IPS-18c (cell line): ENCODE results near the gene ZSWIM6.

Experiments used
- H3K4me3 ChIP-seq: 2 replicates; pipeline ENCODE4 v1.7.0; 2013; ENCODE audit warnings: low read depth, mild to moderate bottlenecking, low read length, moderate library complexity; ENCODE audit not compliant: insufficient read depth
- H3K9me3 ChIP-seq: one replicate; pipeline ENCODE4 v1.6.1; 2013; ENCODE audit warnings: mild to moderate bottlenecking, low read length, moderate library complexity; ENCODE audit not compliant: control insufficient read depth, insufficient read depth

The ZSWIM6 gene

GRCh38 chr5:61570767-61571166 lies 238.7 kb downstream of the ZSWIM6 start:
- H3K4me3 ChIP-seq: no peak overlapping the region

GRCh38 chr5:61572959-61573358 lies 240.9 kb downstream of the ZSWIM6 start:
- H3K9me3 ChIP-seq: no peaks in the 10 kb centered on the region
- no peak overlapping the region for H3K4me3 ChIP-seq

More at GRCh38 chr5:61570767-61571166, 238.7 kb downstream of the ZSWIM6 start:
- H3K9me3 ChIP-seq: no peaks in the 10 kb centered on the region

DNA sequence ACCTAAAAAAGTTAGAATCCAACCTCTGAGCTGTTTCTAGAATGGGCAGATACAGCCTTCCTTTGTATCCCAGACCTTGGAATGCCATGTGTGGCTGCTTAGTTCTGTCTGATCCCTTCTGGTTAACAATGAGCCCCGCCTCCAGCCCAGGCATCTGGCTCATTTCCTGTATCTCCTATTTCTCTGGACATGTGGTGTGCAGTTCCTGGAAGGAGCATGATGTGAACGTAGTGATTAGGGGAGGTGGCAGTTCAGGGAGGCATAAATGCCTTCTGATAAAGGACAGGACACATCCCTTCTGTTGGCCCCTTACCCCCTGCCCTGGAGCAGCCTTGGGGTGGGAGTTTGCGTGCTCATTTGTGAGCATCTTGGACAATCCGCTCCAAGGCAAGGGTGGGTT lies 243.0 kb downstream of the ZSWIM6 start:
- no peak overlapping the region for H3K4me3 ChIP-seq
- H3K9me3 ChIP-seq: no peaks in the 10 kb centered on the region

DNA sequence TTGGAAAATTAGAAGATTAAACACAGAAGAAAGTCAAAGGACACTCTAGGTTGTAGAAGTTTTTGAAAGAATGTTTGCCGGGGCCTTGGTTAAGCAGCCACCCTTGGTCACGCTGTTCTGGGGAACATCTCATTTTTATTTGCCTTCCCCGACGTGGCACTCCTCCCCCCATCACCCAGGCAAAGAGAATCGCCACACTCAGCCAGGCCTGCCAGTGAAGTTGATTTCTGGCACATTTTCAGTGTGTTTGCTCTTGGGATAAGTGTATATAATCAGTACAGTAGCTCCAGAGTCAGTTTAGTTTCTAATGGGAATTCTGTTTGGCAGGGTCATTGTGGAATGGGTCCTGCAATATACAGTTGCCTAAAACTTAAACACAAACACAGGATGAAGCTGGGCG lies 243.5 kb downstream of the ZSWIM6 start:
- Histone ChIP-seq H3K9me3 (no peaks in the 10 kb centered on the region), H3K4me3 (no peak overlapping the region)

DNA sequence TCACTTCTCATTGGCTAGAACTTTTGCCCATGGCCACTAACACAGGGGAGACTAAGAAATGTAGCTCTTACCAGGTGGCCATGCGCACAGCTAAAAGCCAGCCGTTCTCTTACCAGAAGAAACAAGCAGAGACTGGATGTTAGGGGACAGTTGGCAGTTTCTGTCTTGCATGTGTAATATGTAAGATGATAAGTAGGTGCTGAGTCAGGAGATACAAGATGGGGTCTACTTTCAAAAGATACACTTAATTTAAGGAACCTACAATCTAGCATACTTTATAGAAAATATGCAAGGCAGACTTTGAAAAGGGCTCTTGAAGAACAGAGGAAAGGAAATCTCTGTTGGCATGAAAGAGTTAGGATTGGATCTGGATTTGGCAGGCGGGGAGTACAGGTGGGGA lies 244.5 kb downstream of the ZSWIM6 start:
- H3K9me3 ChIP-seq: no peaks in the 10 kb centered on the region
- H3K4me3 ChIP-seq: no peak overlapping the region

DNA sequence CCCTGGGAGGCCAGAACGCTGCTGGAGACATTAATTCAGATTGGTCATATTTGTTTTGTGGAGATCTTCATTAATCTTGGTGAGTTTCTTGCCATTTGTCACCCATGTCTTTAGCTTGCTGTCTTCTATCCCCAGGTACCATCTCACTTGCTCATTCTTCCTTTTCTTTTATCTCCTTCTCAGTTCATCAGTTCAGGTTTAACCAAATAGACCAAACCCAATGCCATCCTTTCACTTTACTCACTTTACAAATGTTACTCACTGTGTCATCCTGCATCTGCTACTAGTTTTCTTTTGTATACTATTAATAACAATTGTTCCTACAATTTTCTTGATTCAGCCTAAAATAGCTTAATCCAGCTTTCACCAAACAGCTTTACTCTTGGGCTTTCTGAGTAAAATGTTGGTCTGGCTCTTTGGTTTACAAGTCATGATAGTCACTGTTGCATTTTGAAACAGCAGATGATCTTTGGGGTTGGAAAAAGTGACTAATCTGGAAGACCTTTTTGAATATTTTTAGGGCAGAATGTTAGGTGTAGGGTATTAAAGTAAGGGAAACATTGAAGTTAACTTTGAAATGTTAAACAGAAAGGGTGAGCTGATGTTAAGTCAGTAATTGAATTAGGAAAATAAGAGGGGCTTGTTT lies 246.9 kb downstream of the ZSWIM6 start:
- H3K9me3 ChIP-seq: no peaks in the 10 kb centered on the region
- H3K4me3 ChIP-seq: no peak overlapping the region

DNA sequence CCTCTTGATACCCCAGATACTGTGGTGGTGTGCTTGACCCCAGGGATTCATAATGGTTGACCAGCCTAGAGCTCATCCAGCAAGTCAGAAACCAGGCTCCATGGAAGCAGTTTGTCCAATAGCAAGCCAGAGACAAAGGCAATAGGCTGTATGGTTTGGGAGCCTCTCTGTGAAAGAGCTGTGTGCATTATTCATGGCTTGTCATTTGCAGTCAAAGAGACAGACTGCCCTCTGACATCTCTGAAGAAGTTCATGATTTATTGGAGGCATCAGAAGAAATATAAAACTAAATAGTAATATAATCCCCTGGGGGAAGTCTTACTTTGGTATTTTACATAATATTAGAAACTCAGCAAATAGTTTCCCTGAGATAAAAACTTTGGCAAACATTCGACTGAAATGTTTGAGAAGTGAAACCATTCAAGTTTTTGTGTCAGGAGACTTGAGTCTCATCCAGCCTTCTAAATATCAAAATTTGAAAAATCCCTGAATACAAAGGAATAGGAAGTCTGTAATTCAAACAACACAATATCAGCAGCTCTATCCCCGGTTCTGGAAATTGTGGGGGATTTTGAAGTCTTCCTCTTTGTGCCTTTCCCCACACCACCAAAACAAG lies 250.3 kb downstream of the ZSWIM6 start:
- Histone ChIP-seq H3K9me3 (no peaks in the 10 kb centered on the region), H3K4me3 (no peak overlapping the region)

DNA sequence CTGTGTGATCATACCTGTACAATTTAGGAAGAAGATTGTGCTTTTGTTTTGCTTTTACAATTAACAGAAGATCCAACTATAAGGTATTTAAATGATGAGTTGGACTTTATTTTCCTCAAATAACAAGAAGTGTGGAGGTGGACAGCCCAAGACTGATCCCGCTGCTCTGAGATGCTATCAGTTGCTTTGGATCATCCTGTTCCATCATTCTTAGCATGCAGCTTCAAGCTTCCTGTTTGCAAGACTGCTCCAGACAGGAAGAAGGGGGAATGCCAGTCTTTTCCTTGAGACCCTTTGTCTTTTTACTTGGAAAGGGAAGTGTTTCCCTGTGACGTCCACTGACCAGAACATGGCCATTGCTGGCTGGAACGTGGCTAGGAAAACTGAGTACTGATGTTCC lies 250.8 kb downstream of the ZSWIM6 start:
- no peak overlapping the region for H3K4me3 ChIP-seq
- H3K9me3 ChIP-seq: no peaks in the 10 kb centered on the region

DNA sequence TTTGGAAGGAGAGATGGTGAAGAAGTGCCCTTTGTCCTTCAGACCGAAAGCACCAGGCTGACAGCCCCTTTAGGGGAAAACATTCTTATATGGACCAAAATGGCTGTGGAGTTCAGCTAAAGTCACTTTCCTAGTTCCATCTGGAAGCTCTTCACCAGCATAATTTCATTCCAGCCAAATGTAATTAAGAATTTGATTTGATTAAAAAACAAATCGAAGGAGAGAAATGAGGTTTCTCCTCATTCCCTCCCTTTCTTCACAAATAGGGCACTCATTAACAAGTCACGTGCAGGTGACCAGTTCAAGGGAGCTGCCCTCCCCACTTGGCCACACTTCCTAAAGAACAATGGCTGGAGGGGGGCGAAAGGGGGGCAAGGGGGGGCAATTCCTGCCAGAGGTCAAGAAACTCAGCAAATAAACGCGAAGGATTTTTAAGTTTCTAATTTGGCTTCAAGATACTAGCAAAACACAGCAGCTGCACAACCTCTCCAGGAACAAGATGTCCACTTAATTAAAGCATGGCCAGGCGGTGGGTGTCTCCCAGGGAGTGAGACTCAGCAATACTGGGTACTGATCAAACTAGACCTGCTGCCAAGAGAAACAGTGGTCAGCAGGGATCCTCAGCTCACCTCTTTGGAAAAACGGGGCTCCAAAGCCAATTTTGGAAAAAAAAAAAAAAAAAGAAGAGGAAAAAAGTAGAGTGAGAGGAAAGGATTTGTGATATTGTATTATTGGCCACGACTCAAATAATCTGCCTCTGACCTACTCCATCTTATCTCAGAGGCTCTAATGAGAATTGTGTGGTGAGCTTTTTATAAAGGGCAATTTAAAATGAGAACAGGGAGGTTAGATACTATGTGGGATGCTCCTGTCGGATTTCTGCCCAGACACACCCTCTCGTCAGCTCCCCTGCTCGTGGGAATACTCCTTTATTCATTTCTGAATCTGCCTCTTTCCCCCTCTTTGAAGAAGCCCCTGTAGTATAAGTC lies 254.3 kb downstream of the ZSWIM6 start:
- Histone ChIP-seq H3K9me3 (peaks cover 2% of the 10 kb centered on the region), H3K4me3 (no peak overlapping the region)

GRCh38 chr5:61587125-61587524 lies 255.1 kb downstream of the ZSWIM6 start:
- peaks cover 2% of the 10 kb centered on the region for H3K9me3 ChIP-seq

DNA sequence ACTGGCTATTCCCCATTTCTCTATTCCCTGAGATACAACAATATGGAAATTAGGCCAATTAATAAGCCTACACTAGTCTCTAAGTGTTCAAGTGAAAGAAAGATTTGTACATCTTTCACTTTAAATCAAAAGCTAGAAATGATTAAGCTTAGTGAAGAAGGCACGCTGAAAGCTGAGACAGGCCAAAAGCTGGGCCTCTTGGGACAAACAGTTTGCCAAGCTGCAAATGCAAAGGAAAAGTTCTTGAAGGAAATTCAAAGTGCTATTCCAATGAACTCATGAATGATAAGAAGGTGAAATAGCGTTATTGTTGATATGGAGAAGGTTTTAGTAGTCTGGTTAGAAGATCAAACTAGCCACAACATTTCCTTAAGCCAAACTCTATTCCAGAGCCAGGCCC lies 256.2 kb downstream of the ZSWIM6 start:
- Histone ChIP-seq H3K9me3 (peaks cover 2% of the 10 kb centered on the region), H3K4me3 (no peak overlapping the region)

More at GRCh38 chr5:61587125-61587524, 255.1 kb downstream of the ZSWIM6 start:
- H3K4me3 ChIP-seq: no peak overlapping the region

DNA sequence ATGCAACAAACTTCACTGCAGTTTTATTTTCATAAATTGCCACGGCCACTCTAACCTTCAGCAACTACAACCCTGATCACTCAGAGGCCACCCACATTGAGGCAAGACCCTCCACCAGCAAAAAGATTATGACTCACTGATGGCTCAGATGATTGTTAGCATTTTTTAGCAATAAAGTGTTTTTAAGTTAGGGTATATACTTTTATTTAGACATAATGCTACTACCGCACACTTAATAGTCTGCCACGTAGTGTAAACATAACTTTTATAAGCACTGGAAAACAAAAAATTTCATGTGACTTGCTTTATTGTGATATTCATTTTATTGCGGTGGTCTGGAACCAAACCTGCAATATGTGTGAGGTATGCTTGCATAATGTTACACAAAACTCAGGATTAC lies 257.9 kb downstream of the ZSWIM6 start:
- Histone ChIP-seq H3K4me3 (no peak overlapping the region), H3K9me3 (peaks cover 2% of the 10 kb centered on the region)

GRCh38 chr5:61590473-61590872 lies 258.4 kb downstream of the ZSWIM6 start:
- peaks cover 2% of the 10 kb centered on the region for H3K9me3 ChIP-seq
- H3K4me3 ChIP-seq: no peak overlapping the region

DNA sequence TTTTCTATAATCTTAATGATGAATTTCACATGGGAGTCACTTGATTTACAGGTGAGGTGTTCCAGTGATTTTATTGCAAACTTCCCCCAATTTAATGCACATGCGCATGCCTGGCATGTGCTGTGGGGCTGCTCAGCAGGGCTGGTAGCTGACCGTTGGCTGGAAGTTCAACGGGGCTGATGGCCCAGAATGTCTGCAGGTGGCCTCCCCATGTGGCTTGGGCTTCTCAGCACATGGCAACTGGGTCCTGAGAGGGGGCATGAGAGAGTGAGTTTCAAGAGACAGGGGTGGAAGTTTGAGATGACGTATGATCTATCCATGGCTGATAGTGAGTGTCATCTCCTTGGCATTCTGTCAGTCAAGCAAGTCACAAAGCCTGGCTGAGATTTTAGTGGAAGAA lies 259.8 kb downstream of the ZSWIM6 start:
- Histone ChIP-seq H3K4me3 (no peak overlapping the region), H3K9me3 (peaks cover 2% of the 10 kb centered on the region)

DNA sequence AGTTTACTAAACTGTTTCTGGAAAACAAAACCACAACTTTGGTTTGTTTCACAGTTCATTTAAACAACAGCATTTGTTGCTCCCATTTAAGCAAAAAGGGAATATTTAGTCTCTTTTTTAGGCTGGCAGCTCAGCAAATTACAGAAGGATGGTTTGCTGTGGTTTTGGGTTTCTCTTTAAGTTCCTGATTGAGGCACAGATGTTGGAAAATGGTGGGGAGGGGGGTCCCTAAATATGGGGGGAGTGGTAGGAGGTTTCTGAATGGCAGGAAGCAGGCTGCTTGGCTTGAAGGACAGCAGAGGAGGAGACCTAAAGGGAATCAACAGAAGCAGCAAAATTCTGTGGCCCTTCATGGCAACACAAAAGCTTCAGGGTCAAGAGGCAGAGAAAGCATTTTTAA lies 263.4 kb downstream of the ZSWIM6 start:
- H3K4me3 ChIP-seq: no peak overlapping the region
- no peaks in the 10 kb centered on the region for H3K9me3 ChIP-seq
